SK-N-SH (cell line): ENCODE results near the gene L3MBTL1. TPM values are rescaled to one million over a fixed set of nuclear protein-coding genes. Genes with fewer than 3 reads are reported as not detected.

Experiments used
- CTCF ChIA-PET: fragments of 300-600, 350-600 bp; formaldehyde crosslinking; extraction: SDS; loops from one replicate; lab custom pipeline; 2021; lab: Yijun Ruan, JAX
- POLR2A ChIA-PET: fragments of 350-600 bp; sonication (Branson Sonifier 250); formaldehyde crosslinking; extraction: SDS; loops from one replicate; lab custom pipeline; 2020; ENCODE audit warnings: antibody characterized with exemption, inconsistent platforms; lab: Yijun Ruan, JAX
- DNase-seq: peaks from one replicate; pipeline ENCODE4 v3.0.0; 2012
- H2AFZ ChIP-seq: fragments of 200-600 bp; sonication (generic); 2 replicates; pipeline ENCODE4 v1.8.1; 2016; ENCODE audit warnings: antibody characterized with exemption, mild to moderate bottlenecking, low read depth
- H3F3A ChIP-seq: fragments of 200-600 bp; sonication (generic); replicated peaks from 2 replicates; pipeline ENCODE3; 2016; ENCODE audit warnings: antibody characterized with exemption, mild to moderate bottlenecking; ENCODE audit not compliant: insufficient read depth
- H3K27ac ChIP-seq, 2 experiments: fragments of 200-500 bp in 1 of 2; fragments of 200-600 bp in 1 of 2; sonication (Bioruptor generic) in 1 of 2; sonication (generic), shearing (Covaris generic) in 1 of 2; 2 replicates each; pipeline versions ENCODE4 v1.5.1 to v1.6.1; 2014 to 2016; ENCODE audit warnings: low read depth in 2 of 2, inconsistent platforms in 1 of 2, low read length in 1 of 2, mild to moderate bottlenecking in 1 of 2, mixed read lengths in 1 of 2
- H3K27me3 ChIP-seq: fragments of 200-600 bp; sonication (generic), shearing (Covaris generic); 2 replicates; pipeline ENCODE4 v1.6.1; 2016; ENCODE audit warnings: mixed run types; ENCODE audit not compliant: insufficient read depth
- H3K36me3 ChIP-seq, 2 experiments: fragments of 200-500 bp in 1 of 2; fragments of 200-600 bp in 1 of 2; sonication (Bioruptor generic) in 1 of 2; sonication (generic) in 1 of 2; replicated peaks in 1 of 2; 2 replicates each; pipeline versions ENCODE3 to v1.5.1; 2014 to 2016; ENCODE audit warnings: low read length in 1 of 2, mild to moderate bottlenecking in 1 of 2; ENCODE audit not compliant: insufficient read depth in 2 of 2, control insufficient read depth in 1 of 2
- H3K4me1 ChIP-seq, 2 experiments: fragments of 200-500 bp in 1 of 2; fragments of 200-600 bp in 1 of 2; sonication (Bioruptor generic) in 1 of 2; sonication (generic), shearing (Covaris generic) in 1 of 2; 2 replicates each; pipeline versions ENCODE4 v1.5.1 to v1.6.1; 2014 to 2016; ENCODE audit warnings: low read depth in 1 of 2, low read length in 1 of 2, mixed run types in 1 of 2; ENCODE audit not compliant: insufficient read depth in 2 of 2, control insufficient read depth in 1 of 2
- H3K4me2 ChIP-seq: fragments of 200-600 bp; sonication (generic), shearing (Covaris generic); 2 replicates; pipeline ENCODE4 v1.6.1; 2017; ENCODE audit warnings: mixed run types
- H3K4me3 ChIP-seq, 2 experiments: fragments of 200-500 bp in 1 of 2; fragments of 200-600 bp in 1 of 2; sonication (Bioruptor generic) in 1 of 2; sonication (generic), shearing (Covaris generic) in 1 of 2; 2 replicates each; pipeline versions ENCODE4 v1.5.1 to v1.8.1; 2014 to 2016; ENCODE audit warnings: low read depth in 2 of 2, inconsistent platforms in 1 of 2, low read length in 1 of 2, mild to moderate bottlenecking in 1 of 2, mixed read lengths in 1 of 2, moderate library complexity in 1 of 2
- H3K79me2 ChIP-seq: fragments of 200-600 bp; sonication (generic); 2 replicates; pipeline ENCODE4 v1.8.1; 2017; ENCODE audit warnings: mild to moderate bottlenecking; ENCODE audit not compliant: insufficient read depth
- H3K9ac ChIP-seq: fragments of 200-600 bp; sonication (generic); 2 replicates; pipeline ENCODE4 v1.6.1; 2017; ENCODE audit warnings: mixed run types
- H3K9me2 ChIP-seq: fragments of 200-600 bp; sonication (generic); 2 replicates; pipeline ENCODE4 v1.6.1; 2017; ENCODE audit warnings: mixed run types
- H3K9me3 ChIP-seq: fragments of 200-600 bp; sonication (generic); 2 replicates; pipeline ENCODE4 v1.6.1; 2017; ENCODE audit warnings: mixed run types, mild to moderate bottlenecking, moderate library complexity
- H4K20me1 ChIP-seq: fragments of 200-600 bp; sonication (generic); 2 replicates; pipeline ENCODE4 v1.6.1; 2017; ENCODE audit warnings: mild to moderate bottlenecking, mixed run types; ENCODE audit not compliant: insufficient read depth
- CTCF ChIP-seq: fragments of 200-600 bp; sonication (generic); IDR thresholded peaks from 2 replicates; pipeline ENCODE4 v1.6.1; 2017; ENCODE audit warnings: antibody characterized with exemption, mild to moderate bottlenecking, moderate library complexity
- FOSL2 ChIP-seq: IDR thresholded peaks from 2 replicates; pipeline ENCODE4 v1.4.0; 2012; ENCODE audit warnings: low read depth, mild to moderate bottlenecking, moderate library complexity, borderline replicate concordance
- FOXJ3 ChIP-seq: sonication (generic); formaldehyde crosslinking; IDR thresholded peaks from 2 replicates; pipeline ENCODE4 v1.5.1; 2020; ENCODE audit warnings: mild to moderate bottlenecking, missing genetic modification reagents
- GABPA ChIP-seq: IDR thresholded peaks from 2 replicates; pipeline ENCODE4 v1.4.0; 2012; ENCODE audit warnings: low read depth, mild to moderate bottlenecking
- MEF2A ChIP-seq: IDR thresholded peaks from 2 replicates; pipeline ENCODE4 v1.4.0; 2012; ENCODE audit warnings: low read depth, borderline replicate concordance
- NRF1 ChIP-seq: IDR thresholded peaks from 2 replicates; pipeline ENCODE4 v1.6.1; 2012; ENCODE audit warnings: low read depth, mild to moderate bottlenecking, low read length
- PBX3 ChIP-seq: IDR thresholded peaks from 2 replicates; pipeline ENCODE4; 2012
- POLR2AphosphoS5 ChIP-seq: IDR thresholded peaks from 2 replicates; pipeline ENCODE4 v1.6.1; 2012; ENCODE audit warnings: low read depth, low read length
- RCOR1 ChIP-seq: fragments of 150-350 bp; IDR thresholded peaks from 2 replicates; pipeline ENCODE4 v1.6.1; 2017; ENCODE audit warnings: antibody characterized with exemption, low read length
- REST ChIP-seq: IDR thresholded peaks from 2 replicates; pipeline ENCODE4 v1.6.1; 2012; ENCODE audit warnings: mild to moderate bottlenecking, low read depth, low read length, moderate library complexity
- TAF1 ChIP-seq: IDR thresholded peaks from 2 replicates; pipeline ENCODE4 v1.6.1; 2012; ENCODE audit warnings: low read depth, mild to moderate bottlenecking, low read length, moderate library complexity, borderline replicate concordance
- TEAD4 ChIP-seq: IDR thresholded peaks from 2 replicates; pipeline ENCODE4 v1.4.0; 2012; ENCODE audit warnings: mild to moderate bottlenecking, borderline replicate concordance; ENCODE audit not compliant: insufficient read depth
- YY1 ChIP-seq: IDR thresholded peaks from 2 replicates; pipeline ENCODE4 v1.4.0; 2012; ENCODE audit warnings: low read depth, mild to moderate bottlenecking
- ZBTB33 ChIP-seq: IDR thresholded peaks from 2 replicates; pipeline ENCODE4 v1.4.0; 2012; ENCODE audit warnings: low read depth, borderline replicate concordance
- WGBS: methylation state at CpG from one replicate; pipeline ENCODE4 v1.1.6; 2017; ENCODE audit warnings: low lambda C conversion rate; 5-methylcytosine and 5-hydroxymethylcytosine counted together
- polyA plus RNA-seq, 3 experiments: library from polyadenylated mRNA; depleted of rRNA; stranded (reverse); fragments of >200 nt; gene quantifications; 2 replicates each; pipeline ENCODE4 v1.2.3, GENCODE V29; 2012

Gene L3MBTL1
- polyA plus RNA-seq, 1 of the 3 experiments (the other 2 are of a cell fraction): 8.9 TPM

GRCh38 chr20:43545837-43546578 is 38.5 kb downstream of the L3MBTL1 start:
- Histone ChIP-seq H3K27ac (no peak overlapping the region), H3F3A (peaks cover 2% of the 10 kb centered on the region), H3K9me2 (no peaks in the 10 kb centered on the region), H3K9me3 (no peaks in the 10 kb centered on the region), H3K4me1 (no peaks in the 10 kb centered on the region; a peak in 1 of 4 replicates), H3K27me3 (no peaks in the 10 kb centered on the region), H2AFZ (no peak overlapping the region), H4K20me1 (no peaks in the 10 kb centered on the region), H3K4me2 (no peak overlapping the region), H3K79me2 (no peaks in the 10 kb centered on the region), H3K9ac (no peak overlapping the region), H3K36me3 (peaks cover 0 to 3% of the 10 kb centered on the region in 2 experiments), H3K4me3 (no peak overlapping the region; a peak in 1 of 4 replicates)
- no peak for DNase-seq
- ChIA-PET CTCF (interaction anchor here (0.7 to 1.1 kb wide), 5 partner anchors 8 to 15 kb away, joined by 3 to 4 read pairs (median 4); partner anchors contain the start of gene SGK2), POLR2A (no interaction called here)
- TF ChIP-seq RCOR1: no peak
- no peak for TF ChIP-seq FOXJ3 (CRISPR knock-in tag)
- no peak for TF ChIP-seq PBX3
- no peak for TF ChIP-seq MEF2A
- TF ChIP-seq CTCF: no peak
- TF ChIP-seq FOSL2: no peak
- no peak for TF ChIP-seq NRF1
- no peak for TF ChIP-seq ZBTB33
- no peak for TF ChIP-seq YY1
- TF ChIP-seq POLR2AphosphoS5: no peak
- TF ChIP-seq REST: no peak
- TF ChIP-seq TEAD4: no peak
- TF ChIP-seq TAF1: no peak
- TF ChIP-seq GABPA: no peak
- 54% methylated on average over 4 of the region's 4 CpGs for WGBS
